GM23248 (cell line): Measurements from ENCODE around the gene MEFV.

Experiments
- EZH2 ChIP-seq: fragments of 200-600 bp; sonication (generic); IDR thresholded peaks from 2 replicates; pipeline ENCODE4 v1.6.1; 2018; ENCODE audit warnings: antibody characterized with exemption, mild to moderate bottlenecking; ENCODE audit not compliant: insufficient read depth, poor library complexity, severe bottlenecking
- EZH2phosphoT487 ChIP-seq: fragments of 200-600 bp; sonication (generic); IDR thresholded peaks from 2 replicates; pipeline ENCODE4 v1.6.1; 2018; ENCODE audit warnings: antibody characterized with exemption, moderate library complexity, mild to moderate bottlenecking, low read depth; ENCODE audit not compliant: insufficient read depth

GRCh38 chr16:3249451-3249850 is 7.0 kb downstream of the MEFV start:
- TF ChIP-seq EZH2 (no peak), EZH2phosphoT487 (no peak)
